Activated naive CD4-positive, alpha-beta T cell treated with anti-CD3 and anti-CD28 coated beads for 36 hours (primary cell): Measurements from ENCODE around the gene IGFBP1. TPM values are rescaled to one million over a fixed set of nuclear protein-coding genes. Genes with fewer than 3 reads are reported as not detected.

Source experiments
- CTCF ChIA-PET: fragments of 350-600 bp; sonication (Branson Sonifier 250); formaldehyde crosslinking; loops from one replicate; lab custom pipeline; 2021; ENCODE audit warnings: antibody characterized with exemption; lab: Charles Lee
- DNase-seq: peaks from one replicate; pipeline ENCODE4 v3.0.0-alpha.2; 2020
- H3K27ac Mint-ChIP-seq: one replicate; pipeline ENCODE4 v1.8.0; 2021; ENCODE audit warnings: mild to moderate bottlenecking, mixed read lengths
- H3K27me3 Mint-ChIP-seq: one replicate; pipeline ENCODE4 v1.8.0; 2021; ENCODE audit warnings: low read depth, mixed read lengths
- H3K36me3 Mint-ChIP-seq: one replicate; pipeline ENCODE4 v1.8.0; 2021; ENCODE audit warnings: low read depth, mixed read lengths
- H3K4me1 Mint-ChIP-seq: one replicate; pipeline ENCODE4 v1.8.0; 2021; ENCODE audit warnings: low read depth, mixed read lengths
- H3K4me3 Mint-ChIP-seq: one replicate; pipeline ENCODE4 v1.8.0; 2021; ENCODE audit warnings: mild to moderate bottlenecking, moderate library complexity, mixed read lengths
- H3K9me3 Mint-ChIP-seq: one replicate; pipeline ENCODE4 v1.8.0; 2021; ENCODE audit warnings: mixed read lengths
- intact Hi-C: fragments of 100-400 bp; cut with micrococcal nuclease; formaldehyde crosslinking; loops from one replicate; pipeline ENCODE4 v1.15.1; 2023
- total RNA-seq, 2 experiments: library from RNA; stranded (reverse); gene quantifications; one replicate each; pipeline ENCODE4 v1.2.3, GENCODE V29; 2021

The IGFBP1 gene
- total RNA-seq, 2 experiments from 2014 or later = not detected

- H3K36me3 Mint-ChIP-seq = no peaks in the 10 kb centered on the region
- H3K4me1 Mint-ChIP-seq = no peaks in the 10 kb centered on the region
- no peak overlapping the region for H3K27ac Mint-ChIP-seq
- CTCF ChIA-PET = interaction anchor here (0.7 kb wide), 1 partner anchor 653 kb away, joined by 3 read pairs; no protein-coding TSS in a partner anchor
- H3K9me3 Mint-ChIP-seq = no peaks in the 10 kb centered on the region
- H3K4me3 Mint-ChIP-seq = no peak overlapping the region
- peaks cover 11% of the 10 kb centered on the region for H3K27me3 Mint-ChIP-seq
- intact Hi-C loops = no loop called here
- no peak for DNase-seq
Observed at GRCh38 chr7:45869426-45869825, 18.9 kb upstream of the IGFBP1 start.

GRCh38 chr7:45872116-45873034 is 15.9 kb upstream of the IGFBP1 start:
- Mint-ChIP-seq H3K9me3 (no peaks in the 10 kb centered on the region), H3K4me3 (no peak overlapping the region), H3K27me3 (peaks cover 11% of the 10 kb centered on the region), H3K36me3 (no peaks in the 10 kb centered on the region), H3K27ac (no peak overlapping the region), H3K4me1 (no peaks in the 10 kb centered on the region)
- DNase-seq = no peak
- CTCF ChIA-PET = no interaction called here
- intact Hi-C loops = no loop called here

GRCh38 chr7:45873035-45873354 is 15.3 kb upstream of the IGFBP1 start, which contains the start of gene CCDC201:
TSS of gene CCDC201 (minus strand) at chr7:45873082. CDS start at chr7:45873007, 75 bp downstream.
- CTCF ChIA-PET = no interaction called here
- Mint-ChIP-seq H3K27me3 (peaks cover 8% of the 10 kb centered on the region), H3K36me3 (no peaks in the 10 kb centered on the region), H3K4me1 (no peaks in the 10 kb centered on the region), H3K4me3 (no peak within 1 kb of the TSS), H3K9me3 (no peaks in the 10 kb centered on the region), H3K27ac (no peak within 1 kb of the TSS)
- no peak for DNase-seq
- intact Hi-C loops = no loop called here

GRCh38 chr7:45873355-45873754 is 14.9 kb upstream of the IGFBP1 start:
- Mint-ChIP-seq H3K27me3 (peaks cover 8% of the 10 kb centered on the region), H3K9me3 (no peaks in the 10 kb centered on the region), H3K27ac (no peak overlapping the region), H3K4me3 (no peak overlapping the region), H3K36me3 (no peaks in the 10 kb centered on the region), H3K4me1 (no peaks in the 10 kb centered on the region)
- intact Hi-C loops = no loop called here
- DNase-seq = no peak
- CTCF ChIA-PET = no interaction called here

GRCh38 chr7:45874408-45875131 is 13.7 kb upstream of the IGFBP1 start:
- intact Hi-C loops = no loop called here
- Mint-ChIP-seq H3K4me3 (no peak overlapping the region), H3K4me1 (no peaks in the 10 kb centered on the region), H3K36me3 (no peaks in the 10 kb centered on the region), H3K27me3 (peaks cover 2% of the 10 kb centered on the region), H3K27ac (no peak overlapping the region), H3K9me3 (no peaks in the 10 kb centered on the region)
- CTCF ChIA-PET = no interaction called here
- no peak for DNase-seq

GRCh38 chr7:45876519-45876918 is 11.8 kb upstream of the IGFBP1 start:
- intact Hi-C loops = no loop called here
- CTCF ChIA-PET = no interaction called here
- Mint-ChIP-seq H3K4me3 (no peak overlapping the region), H3K36me3 (no peaks in the 10 kb centered on the region), H3K9me3 (no peaks in the 10 kb centered on the region), H3K27ac (no peak overlapping the region), H3K4me1 (no peaks in the 10 kb centered on the region), H3K27me3 (peaks cover 2% of the 10 kb centered on the region)
- DNase-seq = no peak

GRCh38 chr7:45878457-45879144 is 9.7 kb upstream of the IGFBP1 start:
- H3K4me3 Mint-ChIP-seq = no peak overlapping the region
- DNase-seq = no peak
- no peaks in the 10 kb centered on the region for H3K27me3 Mint-ChIP-seq
- H3K36me3 Mint-ChIP-seq = no peaks in the 10 kb centered on the region
- CTCF ChIA-PET = no interaction called here
- intact Hi-C loops = no loop called here
- no peaks in the 10 kb centered on the region for H3K4me1 Mint-ChIP-seq
- H3K9me3 Mint-ChIP-seq = no peaks in the 10 kb centered on the region
- H3K27ac Mint-ChIP-seq = no peak overlapping the region

- intact Hi-C loops = no loop called here
- Mint-ChIP-seq H3K4me3 (no peak overlapping the region), H3K36me3 (no peaks in the 10 kb centered on the region), H3K4me1 (no peaks in the 10 kb centered on the region), H3K27me3 (peaks cover 10% of the 10 kb centered on the region), H3K9me3 (no peaks in the 10 kb centered on the region), H3K27ac (no peak overlapping the region)
- no peak for DNase-seq
- CTCF ChIA-PET = no interaction called here
Observed at GRCh38 chr7:45880433-45880860, 7.8 kb upstream of the IGFBP1 start.

GRCh38 chr7:45881280-45881758 is 7.0 kb upstream of the IGFBP1 start:
- intact Hi-C loops = no loop called here
- H3K27me3 Mint-ChIP-seq = peaks cover 15% of the 10 kb centered on the region
- CTCF ChIA-PET = no interaction called here
- no peaks in the 10 kb centered on the region for H3K9me3 Mint-ChIP-seq
- H3K36me3 Mint-ChIP-seq = no peaks in the 10 kb centered on the region
- no peaks in the 10 kb centered on the region for H3K4me1 Mint-ChIP-seq
- H3K27ac Mint-ChIP-seq = no peak overlapping the region
- no peak for DNase-seq
- no peak overlapping the region for H3K4me3 Mint-ChIP-seq

- intact Hi-C loops = no loop called here
- H3K4me3 Mint-ChIP-seq = no peak overlapping the region
- peaks cover 17% of the 10 kb centered on the region for H3K27me3 Mint-ChIP-seq
- DNase-seq = no peak
- H3K9me3 Mint-ChIP-seq = no peaks in the 10 kb centered on the region
- H3K27ac Mint-ChIP-seq = no peak overlapping the region
- no peaks in the 10 kb centered on the region for H3K36me3 Mint-ChIP-seq
- CTCF ChIA-PET = interaction anchor here (0.6 to 1.3 kb wide), 3 partner anchors 9 to 587 kb away, joined by 3 to 5 read pairs (median 4); no protein-coding TSS in a partner anchor
- no peaks in the 10 kb centered on the region for H3K4me1 Mint-ChIP-seq
Observed at GRCh38 chr7:45881759-45882464, 6.4 kb upstream of the IGFBP1 start.

GRCh38 chr7:45882465-45882810 is 5.8 kb upstream of the IGFBP1 start:
- H3K9me3 Mint-ChIP-seq = no peaks in the 10 kb centered on the region
- CTCF ChIA-PET = interaction anchor here (0.6 to 1.3 kb wide), 3 partner anchors 8 to 587 kb away, joined by 3 to 5 read pairs (median 4); no protein-coding TSS in a partner anchor
- no peaks in the 10 kb centered on the region for H3K4me1 Mint-ChIP-seq
- H3K36me3 Mint-ChIP-seq = no peaks in the 10 kb centered on the region
- H3K4me3 Mint-ChIP-seq = no peak overlapping the region
- H3K27ac Mint-ChIP-seq = no peak overlapping the region
- H3K27me3 Mint-ChIP-seq = peaks cover 17% of the 10 kb centered on the region
- DNase-seq = no peak
- intact Hi-C loops = no loop called here

GRCh38 chr7:45884136-45884535 is 4.2 kb upstream of the IGFBP1 start:
- no peak for DNase-seq
- intact Hi-C loops = no loop called here
- peaks cover 29% of the 10 kb centered on the region for H3K27me3 Mint-ChIP-seq
- CTCF ChIA-PET = no interaction called here
- H3K4me3 Mint-ChIP-seq = no peak overlapping the region
- H3K36me3 Mint-ChIP-seq = no peaks in the 10 kb centered on the region
- peaks cover 2% of the 10 kb centered on the region for H3K4me1 Mint-ChIP-seq
- H3K27ac Mint-ChIP-seq = no peak overlapping the region
- no peaks in the 10 kb centered on the region for H3K9me3 Mint-ChIP-seq
